H1 (cell line): ENCODE data around the gene SAT2. TPM values are rescaled to one million over a fixed set of nuclear protein-coding genes. Genes with fewer than 3 reads are reported as not detected.

Experiments used
- CTCF ChIA-PET: fragments of 300-600 bp; sonication (Branson Sonifier 250); formaldehyde crosslinking; loops from one replicate; lab custom pipeline; 2021; ENCODE audit not compliant: partially characterized antibody; lab: Charles Lee
- POLR2A ChIA-PET: fragments of 300-600 bp; sonication (Branson Sonifier 250); formaldehyde crosslinking; loops from one replicate; lab custom pipeline; 2021; ENCODE audit warnings: inconsistent platforms; ENCODE audit not compliant: partially characterized antibody; lab: Charles Lee
- DNase-seq, 2 experiments: peaks; one replicate each; pipeline versions ENCODE4 v3.0.0 to v3.0.0-alpha.2; 2010 to 2022; ENCODE audit warnings: low spot score in 2 of 2, low read depth in 1 of 2, mixed read lengths in 1 of 2
- FAIRE-seq: peaks from 2 replicates; lab custom pipeline; 2011; peaks lifted over from hg19 to GRCh38; lab: Jason Lieb, UNC
- H2AFZ ChIP-seq: 2 replicates; pipeline ENCODE4 v1.8.1; 2012; ENCODE audit warnings: low read length, inconsistent platforms
- H2AK5ac ChIP-seq: 2 replicates; pipeline ENCODE4 v1.6.1; 2013; ENCODE audit warnings: low read depth, low read length
- H2BK120ac ChIP-seq: replicated peaks from 2 replicates; pipeline ENCODE3; 2013; ENCODE audit warnings: low read depth, low read length, inconsistent platforms
- H2BK12ac ChIP-seq: 2 replicates; pipeline ENCODE4 v1.6.1; 2013; ENCODE audit warnings: low read depth, low read length
- H2BK15ac ChIP-seq: 2 replicates; pipeline ENCODE4 v1.6.1; 2013; ENCODE audit warnings: low read length
- H2BK20ac ChIP-seq: 2 replicates; pipeline ENCODE4 v1.6.1; 2013; ENCODE audit warnings: low read length
- H2BK5ac ChIP-seq: 2 replicates; pipeline ENCODE4 v1.6.1; 2013; ENCODE audit warnings: low read depth, low read length
- H3K14ac ChIP-seq: 2 replicates; pipeline ENCODE4 v1.6.1; 2013; ENCODE audit warnings: inconsistent platforms; ENCODE audit not compliant: insufficient read length
- H3K18ac ChIP-seq: 2 replicates; pipeline ENCODE4 v1.6.1; 2013; ENCODE audit warnings: low read length; ENCODE audit errors: extremely low read depth
- H3K23ac ChIP-seq: 2 replicates; pipeline ENCODE4 v1.6.1; 2013; ENCODE audit warnings: inconsistent platforms; ENCODE audit not compliant: insufficient read length
- H3K23me2 ChIP-seq: 2 replicates; pipeline ENCODE4 v1.6.1; 2013; ENCODE audit warnings: low read depth, low read length
- H3K27ac ChIP-seq: 2 replicates; pipeline ENCODE4 v1.6.1; 2011; ENCODE audit warnings: low read depth, low read length, inconsistent platforms
- H3K27me3 ChIP-seq, 4 experiments: replicated peaks in 1 of 4; 1 replicate in 1 of 4; 2 replicates in 3 of 4; pipeline versions ENCODE4 v1.6.1 to v1.8.1; 2011 to 2013; ENCODE audit warnings: low read length in 3 of 4, mild to moderate bottlenecking in 3 of 4, inconsistent platforms in 2 of 4, mixed read lengths in 2 of 4, moderate library complexity in 1 of 4; ENCODE audit not compliant: control insufficient read depth in 3 of 4, insufficient read depth in 3 of 4; ENCODE audit errors: extremely low read depth in 1 of 4
- H3K36me3 ChIP-seq, 4 experiments: 2 replicates each; pipeline versions ENCODE4 v1.6.1 to v1.8.1; 2011 to 2013; ENCODE audit warnings: mild to moderate bottlenecking in 4 of 4, low read length in 3 of 4, moderate library complexity in 2 of 4, control low read depth in 1 of 4, inconsistent platforms in 1 of 4; ENCODE audit not compliant: insufficient read depth in 4 of 4, control insufficient read depth in 2 of 4
- H3K4ac ChIP-seq: replicated peaks from 2 replicates; pipeline ENCODE3; 2013; ENCODE audit warnings: low read length, low read depth, mixed read lengths, inconsistent platforms; ENCODE audit not compliant: insufficient read length
- H3K4me1 ChIP-seq, 4 experiments: replicated peaks in 1 of 4; 1 replicate in 1 of 4; 2 replicates in 3 of 4; pipeline versions ENCODE4 v1.6.1 to v1.8.1; 2011 to 2013; ENCODE audit warnings: low read length in 3 of 4, inconsistent platforms in 2 of 4, mixed read lengths in 1 of 4; ENCODE audit not compliant: insufficient read depth in 4 of 4, control insufficient read depth in 3 of 4
- H3K4me2 ChIP-seq, 2 experiments: 2 replicates each; pipeline versions ENCODE4 v1.6.1 to v1.8.1; 2011 to 2013; ENCODE audit warnings: low read depth in 2 of 2, low read length in 2 of 2, control low read depth in 1 of 2, inconsistent platforms in 1 of 2, mild to moderate bottlenecking in 1 of 2; ENCODE audit not compliant: insufficient read depth in 1 of 2
- H3K4me3 ChIP-seq, 4 experiments: fragments of 200-600, 300-600 bp in 1 of 4; sonication (generic), shearing (Covaris generic), sonication (Bioruptor Twin) in 1 of 4; 2 replicates each; pipeline versions ENCODE4 v1.5.1 to v1.8.1; 2011 to 2016; ENCODE audit warnings: low read length in 4 of 4, low read depth in 3 of 4, control low read depth in 2 of 4, inconsistent platforms in 2 of 4, mild to moderate bottlenecking in 2 of 4, mixed read lengths in 1 of 4, moderate library complexity in 1 of 4; ENCODE audit not compliant: insufficient read depth in 2 of 4; ENCODE audit errors: extremely low read depth in 1 of 4
- H3K56ac ChIP-seq: replicated peaks from 2 replicates; pipeline ENCODE3; 2013; ENCODE audit warnings: low read depth, mild to moderate bottlenecking, mixed read lengths, low read length, inconsistent platforms; ENCODE audit not compliant: insufficient read length
- H3K79me1 ChIP-seq: 2 replicates; pipeline ENCODE4 v1.6.1; 2013; ENCODE audit warnings: low read depth, low read length, control low read depth
- H3K79me2 ChIP-seq, 2 experiments: 2 replicates each; pipeline versions ENCODE4 v1.6.1 to v1.8.1; 2012 to 2013; ENCODE audit warnings: low read length in 2 of 2, mild to moderate bottlenecking in 2 of 2, inconsistent platforms in 1 of 2; ENCODE audit not compliant: insufficient read depth in 2 of 2, control insufficient read depth in 1 of 2
- H3K9ac ChIP-seq, 4 experiments: replicated peaks in 1 of 4; 1 replicate in 1 of 4; 2 replicates in 3 of 4; pipeline versions ENCODE4 v1.6.1 to v1.8.1; 2011 to 2013; ENCODE audit warnings: low read depth in 3 of 4, low read length in 3 of 4, control low read depth in 2 of 4, mild to moderate bottlenecking in 2 of 4, moderate library complexity in 2 of 4, inconsistent platforms in 1 of 4; ENCODE audit errors: extremely low read depth in 1 of 4
- H3K9me3 ChIP-seq, 2 experiments: 2 replicates each; pipeline versions ENCODE4 v1.6.1 to v1.8.1; 2012 to 2013; ENCODE audit warnings: mild to moderate bottlenecking in 2 of 2, moderate library complexity in 2 of 2, control low read depth in 1 of 2, inconsistent platforms in 1 of 2, low read depth in 1 of 2, low read length in 1 of 2, mixed read lengths in 1 of 2; ENCODE audit not compliant: insufficient read depth in 2 of 2
- H4K20me1 ChIP-seq, 2 experiments: replicated peaks in 1 of 2; 2 replicates each; pipeline versions ENCODE3 to v1.8.1; 2011 to 2013; ENCODE audit warnings: inconsistent platforms in 2 of 2, low read length in 2 of 2, mild to moderate bottlenecking in 1 of 2; ENCODE audit not compliant: insufficient read depth in 2 of 2, control insufficient read depth in 1 of 2
- H4K5ac ChIP-seq: 2 replicates; pipeline ENCODE4 v1.6.1; 2013; ENCODE audit warnings: low read length, low read depth, mixed read lengths, inconsistent platforms; ENCODE audit not compliant: insufficient read length
- H4K8ac ChIP-seq: 2 replicates; pipeline ENCODE4 v1.8.0; 2013; ENCODE audit warnings: mild to moderate bottlenecking, moderate library complexity, low read length, inconsistent platforms; ENCODE audit not compliant: insufficient read depth; ENCODE audit errors: extremely low read depth
- H4K91ac ChIP-seq: replicated peaks from 2 replicates; pipeline ENCODE3; 2013; ENCODE audit warnings: low read length, mixed read lengths, inconsistent platforms; ENCODE audit not compliant: insufficient read length
- KDM1A ChIP-seq: fragments of 200-600, 300-600 bp; sonication (generic); IDR thresholded peaks from 2 replicates; pipeline ENCODE4 v1.7.1; 2016; ENCODE audit warnings: mild to moderate bottlenecking, low read length, borderline replicate concordance
- POLR2A ChIP-seq, 2 experiments: IDR thresholded peaks; 1 replicate in 1 of 2; 2 replicates in 1 of 2; pipeline ENCODE4 v1.6.1; 2011; ENCODE audit warnings: low read depth in 2 of 2, low read length in 2 of 2, mild to moderate bottlenecking in 2 of 2; ENCODE audit errors: control extremely low read depth in 1 of 2
- WGBS, 2 experiments: shearing (Covaris generic) in 1 of 2; methylation state at CpG; one replicate each; pipeline versions ENCODE4 v1.1.6 to v1.1.7; 2013 to 2015; ENCODE audit warnings: low lambda C conversion rate in 2 of 2, mixed read lengths in 2 of 2, inconsistent platforms in 1 of 2, low coverage in 1 of 2, missing lambda C conversion rate in 1 of 2; ENCODE audit not compliant: insufficient replicate concordance in 2 of 2, insufficient coverage in 1 of 2, insufficient read length in 1 of 2; ENCODE audit errors: extremely low coverage in 1 of 2, missing lambda C conversion rate in 1 of 2; 5-methylcytosine and 5-hydroxymethylcytosine counted together
- polyA plus RNA-seq, 7 experiments: library from polyadenylated mRNA; depleted of rRNA in 3 of 7; stranded (reverse) in 5 of 7; unstranded in 2 of 7; fragments of >200 nt in 5 of 7; fragments of 200-250 nt in 2 of 7; gene quantifications; 1 replicate in 5 of 7; 2 replicates in 1 of 7; 4 replicates in 1 of 7; pipeline versions ENCODE4 v1.2.1 to v1.2.3, GENCODE V29; 2011 to 2013; ENCODE audit warnings: missing spikeins in 2 of 7, mixed read lengths in 2 of 7
- total RNA-seq: library from RNA; stranded (reverse); fragmentation: NEBNext Ultra II Directional; extraction: Animal tissue kit (Norgen Biotek cat#: 25700); gene quantifications from 2 replicates; pipeline ENCODE4 v1.2.1, GENCODE V29; 2021

SAT2 gene
- total and polyA plus RNA-seq, 2 of the 8 experiments (the other 6 are each of a cell fraction or from before 2014, with no cell fraction given) = 36.4 to 72.3 TPM

DNA sequence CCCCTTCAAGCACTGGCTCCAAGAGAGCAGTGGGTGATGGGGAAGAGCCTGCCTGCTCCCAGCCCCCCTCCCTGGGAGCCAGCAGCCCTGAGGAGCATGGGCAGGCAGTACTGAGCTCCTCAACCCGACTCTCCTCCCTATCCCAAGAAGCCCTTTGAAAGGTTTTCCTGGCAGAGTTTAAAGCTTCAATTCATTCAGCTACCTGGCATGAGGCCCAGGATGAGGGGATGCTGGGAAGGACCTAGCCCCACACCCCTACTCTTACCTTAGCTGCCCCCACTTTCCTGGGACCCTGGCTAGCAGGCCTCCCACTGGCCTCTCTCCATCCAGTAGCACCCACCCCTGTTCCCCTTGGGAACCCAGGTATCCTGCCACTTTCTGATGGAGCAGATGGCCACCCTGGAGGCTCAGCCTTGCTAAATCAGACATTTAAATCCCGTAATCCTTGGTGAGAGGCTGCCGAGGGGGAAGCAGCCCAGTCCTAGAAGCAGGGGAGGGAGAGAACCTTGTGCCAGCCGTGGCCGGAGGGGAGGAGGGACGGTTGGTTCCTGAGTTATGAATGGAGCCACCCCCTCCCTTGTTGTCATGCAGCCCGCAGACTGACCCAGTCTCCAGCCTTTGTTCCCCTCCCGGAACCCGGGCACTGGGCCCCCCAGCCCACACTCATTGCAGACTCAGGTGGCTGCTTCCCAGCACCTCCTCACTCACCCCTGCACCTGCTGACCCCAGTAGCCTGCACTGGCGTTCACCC lies 40.2 kb upstream of the SAT2 start:
- H2BK120ac ChIP-seq = no peak overlapping the region
- H3K79me1 ChIP-seq = no peaks in the 10 kb centered on the region
- no peak overlapping the region for H3K27ac ChIP-seq
- no peak overlapping the region for H3K56ac ChIP-seq
- H3K23me2 ChIP-seq = no peaks in the 10 kb centered on the region
- TF ChIP-seq KDM1A (no peak), POLR2A (IDR thresholded peaks at IDR 0.05; ENCODE audit: control extremely low read depth in 1 of 2, low read depth in 2 of 2, low read length in 2 of 2) (peak in 1 of 2 experiments; percentile 30; a peak in 1 of 3 replicates)
- TF ChIP-seq, all 59 proteins: peak for 1
- Histone ChIP-seq H3K79me2 (no peaks in the 10 kb centered on the region), H3K9ac (no peak overlapping the region), H4K8ac (no peak overlapping the region), H3K18ac (no peak overlapping the region), H2AFZ (no peak overlapping the region), H2BK15ac (no peak overlapping the region), H2BK20ac (no peak overlapping the region), H3K4me2 (no peak overlapping the region), H3K27me3 (no peaks in the 10 kb centered on the region), H3K23ac (no peak overlapping the region), H2AK5ac (no peak overlapping the region), H2BK12ac (no peak overlapping the region), H3K14ac (no peak overlapping the region), H4K20me1 (no peaks in the 10 kb centered on the region), H3K36me3 (peaks cover 10 to 49% (median 33%) of the 10 kb centered on the region in 4 experiments), H3K4me1 (0 out of 7 replicates have a peak, but pooled peaks cover 0 to 2% (median 0%) of the 10 kb centered on the region in 4 experiments), H3K4me3 (no peak overlapping the region), H4K91ac (no peak overlapping the region), H4K5ac (no peak overlapping the region), H3K4ac (no peak overlapping the region), H3K9me3 (no peaks in the 10 kb centered on the region), H2BK5ac (no peak overlapping the region)
- CTCF ChIA-PET = interaction anchor here (0.6 to 15.7 kb wide), 11 partner anchors 8 to 411 kb away, joined by 3 to 332 read pairs (median 4); partner anchors contain the start of genes ATP1B2, FXR2, SHBG and SOX15
- FAIRE-seq (no peak), DNase-seq (no peak)
- POLR2A ChIA-PET = interaction anchor here (0.6 to 79.4 kb wide), 8 partner anchors 1 to 199 kb away, joined by 3 to 2272 read pairs (median 7); partner anchors contain the start of genes ATP1B2, FXR2, SAT2 and SHBG
- WGBS, 2 experiments = 85% methylated on average over 7 of the region's 10 CpGs; no CpG with 5 or more reads in 1 of the 2 experiments
